ENCODE data around the gene RNF14.

GRCh38 chr5:141948812-141949211 is 20.1 kb upstream of the RNF14 start:
- no peak for TF ChIP-seq CTCF (IDR thresholded peaks at IDR 0.05; ENCODE audit: low read length)
- no peak for TF ChIP-seq EZH2 (IDR thresholded peaks at IDR 0.05; ENCODE audit: borderline replicate concordance, low read length)

All from OCI-LY1 (cell line).